GM10248 (cell line): ENCODE measurements around the gene CD52.

Experiments used
- CTCF ChIA-PET: fragments of 300-600 bp; sonication (Branson Sonifier 250); formaldehyde crosslinking; extraction: SDS; loops from one replicate; lab custom pipeline; 2021; ENCODE audit warnings: antibody characterized with exemption; lab: Yijun Ruan, JAX
- POLR2A ChIA-PET: fragments of 350-650 bp; sonication (Branson Sonifier 250); formaldehyde crosslinking; extraction: SDS; loops from one replicate; lab custom pipeline; 2020; ENCODE audit warnings: antibody characterized with exemption; lab: Yijun Ruan, JAX
- DNase-seq: peaks from one replicate; pipeline ENCODE4 v3.0.0; 2012; ENCODE audit errors: extremely low spot score
- CTCF ChIP-seq: IDR thresholded peaks from 2 replicates; pipeline ENCODE4 v1.5.1; 2012; ENCODE audit warnings: mild to moderate bottlenecking, low read depth; ENCODE audit errors: extremely low read depth, missing control alignments, control extremely low read depth

Gene CD52

DNA sequence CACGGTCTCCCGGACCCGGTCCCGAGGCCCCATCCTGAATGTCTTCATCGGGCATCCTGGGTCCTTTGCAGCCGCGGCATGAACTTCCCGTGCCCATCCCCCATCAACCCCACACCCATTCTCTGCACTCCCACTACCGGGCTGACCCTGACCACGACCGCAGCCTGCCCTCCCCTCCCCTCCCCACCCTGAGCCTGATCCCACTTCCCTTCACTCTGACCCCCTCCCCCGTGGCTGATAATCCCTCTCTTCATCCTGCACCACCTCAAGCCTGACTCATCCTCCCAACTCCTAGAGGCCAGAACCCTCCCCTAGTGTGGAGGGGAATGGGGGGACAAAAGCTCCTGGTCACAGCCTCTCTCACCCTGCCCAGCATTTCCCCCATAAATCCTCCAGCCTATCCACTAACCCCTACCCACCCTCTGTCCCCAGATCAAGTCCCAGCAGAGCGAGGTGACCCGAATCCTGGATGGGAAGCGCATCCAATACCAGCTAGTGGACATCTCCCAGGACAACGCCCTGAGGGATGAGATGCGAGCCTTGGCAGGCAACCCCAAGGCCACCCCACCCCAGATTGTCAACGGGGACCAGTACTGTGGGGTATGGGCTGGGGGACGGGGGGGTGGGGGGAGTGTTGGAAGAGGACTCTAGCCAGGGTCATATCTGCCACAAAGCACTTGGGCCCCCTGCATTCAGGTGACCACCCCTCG lies 37.3 kb upstream of the CD52 start:
- DNase-seq, result no peak
- POLR2A ChIA-PET, result interaction anchor here (0.8 kb wide), 1 partner anchor 40 kb away, joined by 3 read pairs; no protein-coding TSS in a partner anchor
- CTCF ChIA-PET, result interaction anchor here (1.0 to 21.9 kb wide), 9 partner anchors 8 to 140 kb away, joined by 3 to 690 read pairs (median 7); partner anchors contain the start of genes CD52, CEP85 and UBXN11
- TF ChIP-seq CTCF, result no peak

- POLR2A ChIA-PET, result interaction anchor here (0.6 kb wide), 1 partner anchor 37 kb away, joined by 3 read pairs; no protein-coding TSS in a partner anchor
- CTCF ChIA-PET, result interaction anchor here (1.5 to 21.9 kb wide), 5 partner anchors 19 to 136 kb away, joined by 3 to 690 read pairs (median 5); partner anchors contain the start of genes CD52, CEP85 and UBXN11
- DNase-seq, result no peak
- no peak for TF ChIP-seq CTCF
Measured at GRCh38 chr1:26281091-26281958, 36.4 kb upstream of the CD52 start.

- POLR2A ChIA-PET, result interaction anchor here (0.6 kb wide), 1 partner anchor 36 kb away, joined by 3 read pairs; no protein-coding TSS in a partner anchor
- DNase-seq, result no peak
- CTCF ChIA-PET, result interaction anchor here (1.5 to 21.9 kb wide), 3 partner anchors 33 to 84 kb away, joined by 3 to 690 read pairs (median 3); partner anchors contain the start of genes CD52, CEP85 and UBXN11
- TF ChIP-seq CTCF, result no peak
Measured at GRCh38 chr1:26281971-26282370, 35.8 kb upstream of the CD52 start.

GRCh38 chr1:26282401-26282918 lies 35.3 kb upstream of the CD52 start:
- CTCF ChIA-PET, result interaction anchor here (21.9 kb wide), 1 partner anchor 32 kb away, joined by 690 read pairs; the partner anchor contains the start of genes CD52 and UBXN11
- no peak for DNase-seq
- POLR2A ChIA-PET, result no interaction called here
- no peak for TF ChIP-seq CTCF

DNA sequence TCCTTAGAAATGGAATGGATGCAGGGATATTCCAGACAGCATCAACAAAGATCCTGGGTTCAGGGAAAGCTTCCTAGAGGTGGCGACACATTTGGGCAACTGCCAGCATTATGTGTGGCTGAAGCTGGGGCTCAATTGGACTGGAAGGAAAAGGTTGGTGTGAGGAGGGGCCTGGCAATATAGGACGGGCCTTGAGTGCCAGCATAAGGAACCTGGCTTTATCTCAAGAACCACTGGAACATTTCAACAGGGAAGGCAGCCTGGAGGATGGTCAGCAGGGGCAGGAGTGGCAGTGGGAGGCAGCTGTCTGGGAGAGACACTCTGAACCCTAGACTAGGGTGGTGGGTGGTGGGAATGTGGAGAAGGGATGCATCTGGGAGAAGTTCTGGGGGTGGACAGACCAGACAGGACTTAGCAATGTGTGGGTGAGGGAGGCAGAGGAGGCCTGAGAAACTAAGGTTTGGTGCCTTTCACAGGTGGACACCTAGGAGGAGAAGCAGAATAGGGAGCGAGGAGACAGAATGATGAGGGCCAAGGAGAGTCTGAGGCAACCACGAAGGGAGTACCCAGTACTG lies 34.4 kb upstream of the CD52 start:
- no peak for TF ChIP-seq CTCF
- ChIA-PET CTCF (interaction anchor here (3.2 to 21.9 kb wide), 4 partner anchors 7 to 133 kb away, joined by 21 to 690 read pairs (median 60); partner anchors contain the start of genes CD52, CEP85 and UBXN11), POLR2A (no interaction called here)
- no peak for DNase-seq
